HG02623 (cell line): ENCODE data around the gene NAALADL2.
"Not testable (repeated sequence)": the region's sequence is repeated elsewhere in the genome, so short reads cannot be mapped to it uniquely, and the experiment has no call there.

Source experiments
- ATAC-seq: cut with Tn5 transposase; IDR thresholded peaks from one replicate; pipeline ENCODE4 v1.9.1; 2021; ENCODE audit warnings: moderate library complexity; ENCODE audit not compliant: unreplicated experiment

NAALADL2 gene

DNA sequence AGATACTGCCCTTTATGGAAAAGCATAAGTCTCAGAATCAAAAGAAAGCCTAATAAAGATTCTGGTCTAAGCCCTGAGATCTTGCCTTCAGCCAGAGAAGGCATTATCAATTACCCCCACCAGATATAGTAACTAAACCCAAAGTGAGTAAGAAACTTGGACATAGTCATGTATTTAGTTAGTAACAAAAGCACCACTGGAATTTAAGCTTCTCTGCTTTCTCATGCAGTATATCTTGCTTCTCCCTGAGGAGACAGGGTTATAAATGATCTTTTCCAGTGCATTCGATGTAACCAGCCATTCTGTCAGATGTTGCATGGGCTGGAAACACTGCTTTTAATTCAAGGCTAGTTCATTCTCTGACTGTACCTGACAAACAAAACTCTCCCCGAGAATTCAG, 946.7 kb downstream of the NAALADL2 start:
- no peak for ATAC-seq

DNA sequence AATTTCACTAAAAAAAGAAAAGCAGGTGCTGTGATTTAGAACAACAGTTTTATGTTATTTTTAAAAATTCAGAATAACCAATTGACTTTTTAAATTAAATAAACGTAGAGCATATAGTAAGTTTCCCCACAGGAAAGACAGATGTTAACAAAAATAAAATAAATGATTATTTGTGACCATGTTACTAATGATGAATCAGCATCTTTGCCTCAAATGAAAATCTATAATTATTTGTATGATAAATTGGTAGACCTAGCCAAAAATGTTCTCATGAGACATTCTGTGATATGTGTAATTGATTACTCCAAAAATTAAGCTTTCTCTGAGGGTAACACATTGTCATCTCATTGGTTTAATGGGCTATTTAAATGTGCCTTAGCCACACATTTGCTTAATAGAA, 948.0 kb downstream of the NAALADL2 start:
- ATAC-seq = no peak

DNA sequence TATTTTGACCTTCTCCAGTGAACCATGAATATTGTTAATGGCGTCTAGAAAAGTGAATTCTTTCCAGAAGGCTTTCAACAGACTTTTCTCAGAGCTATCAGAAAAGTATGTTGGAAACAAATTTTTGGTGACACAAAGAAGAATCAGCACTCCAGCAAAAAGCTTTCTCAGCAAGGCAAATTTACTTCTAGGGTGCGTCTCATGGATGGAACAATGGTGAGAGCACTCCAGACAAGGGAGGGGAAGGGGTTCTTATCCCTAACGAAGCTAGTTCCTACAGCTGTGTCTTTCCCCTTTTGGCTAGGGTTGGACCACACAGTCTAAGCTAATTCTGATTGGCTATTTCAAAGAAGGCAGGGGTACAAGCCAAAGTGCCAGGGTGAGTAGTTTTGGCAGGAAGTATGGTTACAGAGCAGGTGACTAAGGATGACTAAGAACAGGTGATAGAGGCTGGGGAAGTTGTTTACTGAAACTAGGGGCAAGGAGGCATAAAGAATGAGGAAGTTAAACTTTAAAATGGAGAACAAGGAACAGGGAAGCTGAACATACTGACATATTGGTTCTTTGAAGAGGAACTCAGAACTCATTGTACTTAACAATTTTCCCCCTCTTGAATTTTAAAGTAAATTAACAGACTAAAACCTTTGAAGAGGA, 959.8 kb downstream of the NAALADL2 start:
- ATAC-seq = no peak

GRCh38 chr3:175822766-175823491, 963.8 kb downstream of the NAALADL2 start:
- ATAC-seq = not testable (repeated sequence)

GRCh38 chr3:175825016-175825580, 966.0 kb downstream of the NAALADL2 start:
- ATAC-seq = not testable (repeated sequence)

DNA sequence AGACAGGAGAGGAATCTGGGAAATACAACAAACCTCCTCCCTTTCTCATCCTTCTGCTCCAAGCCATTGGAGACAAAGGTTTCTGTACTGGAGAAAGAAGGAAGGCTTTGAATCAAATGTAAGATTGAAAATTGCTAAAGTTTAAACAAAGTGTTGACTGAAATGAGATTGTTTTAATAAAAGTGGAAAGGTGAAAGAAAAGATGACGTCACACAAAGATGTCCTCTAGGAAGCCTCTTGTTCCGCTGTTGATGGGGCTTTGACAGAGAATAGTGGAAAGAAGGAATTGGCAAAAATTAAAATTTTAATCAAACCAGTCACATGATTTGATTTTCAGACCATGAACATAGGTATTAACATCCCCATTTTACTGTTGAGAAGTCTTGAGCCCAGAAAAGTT, 967.6 kb downstream of the NAALADL2 start:
- ATAC-seq = no peak

GRCh38 chr3:175829809-175830208, 970.7 kb downstream of the NAALADL2 start:
- not testable (repeated sequence) for ATAC-seq

DNA sequence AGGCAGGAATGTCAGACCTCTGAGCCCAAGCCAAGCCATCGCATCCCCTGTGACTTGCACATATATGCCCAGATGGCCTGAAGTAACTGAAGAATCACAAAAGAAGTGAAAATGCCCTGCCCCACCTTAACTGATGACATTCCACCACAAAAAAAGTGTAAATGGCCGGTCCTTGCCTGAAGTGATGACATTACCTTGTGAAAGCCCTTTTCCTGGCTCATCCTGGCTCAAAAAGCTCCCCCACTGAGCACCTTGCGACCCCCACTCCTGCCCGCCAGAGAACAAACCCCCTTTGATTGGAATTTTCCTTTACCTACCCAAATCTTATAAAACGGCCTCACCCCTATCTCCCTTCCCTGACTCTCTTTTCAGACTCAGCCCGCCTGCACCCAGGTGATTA, 976.6 kb downstream of the NAALADL2 start:
- not testable (repeated sequence) for ATAC-seq

- ATAC-seq = no peak
These were observed 977.5 kb downstream of the NAALADL2 start for GRCh38 chr3:175836617-175837016.

DNA sequence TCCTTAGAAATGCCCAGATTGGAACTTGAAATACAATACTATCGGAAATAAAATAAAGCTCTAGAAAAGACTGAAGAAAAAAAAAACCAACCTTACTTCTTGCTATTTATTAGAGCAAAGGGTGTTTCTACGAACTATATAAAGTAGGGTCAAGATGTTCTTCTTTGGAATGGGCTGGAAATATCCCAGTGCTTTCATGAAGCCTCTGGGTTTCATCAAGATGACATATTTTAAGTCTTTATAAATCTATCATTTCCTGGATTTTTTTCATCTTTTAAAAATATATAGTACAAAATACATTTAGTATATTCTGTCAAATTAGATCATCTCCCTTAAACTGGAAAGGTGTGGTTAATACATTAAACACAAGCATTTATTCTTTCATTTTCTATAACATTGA, 978.8 kb downstream of the NAALADL2 start:
- ATAC-seq = no peak

DNA sequence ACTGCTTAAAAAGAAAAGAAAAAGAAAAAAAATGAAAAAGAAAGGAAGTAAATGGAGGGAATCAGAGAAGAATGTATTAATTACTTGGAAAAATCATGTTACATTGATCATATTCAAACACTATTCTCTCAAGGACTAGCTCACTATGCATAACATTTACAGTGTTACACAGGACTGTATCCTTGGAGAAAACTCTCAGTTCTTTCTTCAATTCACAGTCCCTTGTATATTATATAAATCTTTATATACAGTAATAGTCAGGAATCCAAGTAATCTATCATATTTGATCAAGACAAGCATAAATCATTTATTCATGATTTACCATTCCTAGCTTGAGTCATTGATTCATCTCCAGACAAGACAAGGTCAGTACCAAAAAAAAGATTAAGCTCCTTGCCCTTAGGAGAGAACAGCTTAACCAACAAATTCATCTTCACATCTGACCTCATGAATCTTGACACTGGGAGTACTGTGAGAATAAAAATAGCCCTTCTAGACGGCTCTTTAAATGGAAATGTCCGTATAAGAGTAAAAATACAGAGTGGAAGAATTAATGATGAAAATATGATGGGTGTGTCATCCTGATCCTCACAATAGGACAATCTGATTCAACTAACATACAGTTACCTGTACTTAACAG, 980.4 kb downstream of the NAALADL2 start:
- ATAC-seq = no peak

DNA sequence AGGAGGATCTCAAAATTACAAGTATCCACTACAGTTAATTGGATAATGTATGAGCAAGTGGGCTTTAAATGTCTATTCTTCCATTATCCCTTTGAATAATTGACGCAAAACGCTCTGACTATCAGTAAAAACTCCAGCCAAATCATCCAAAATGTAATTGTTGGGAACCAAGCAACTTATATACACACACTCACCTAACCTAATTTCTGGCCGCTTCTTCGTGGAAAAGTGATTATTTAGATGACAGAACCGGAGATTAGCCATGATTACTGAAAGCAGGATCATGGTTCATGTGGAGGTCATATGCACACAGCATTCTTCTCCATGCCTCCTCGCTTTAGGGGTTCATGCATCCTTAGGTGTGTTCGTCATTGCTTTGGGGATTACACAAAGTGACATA, 992.4 kb downstream of the NAALADL2 start:
- ATAC-seq = no peak

DNA sequence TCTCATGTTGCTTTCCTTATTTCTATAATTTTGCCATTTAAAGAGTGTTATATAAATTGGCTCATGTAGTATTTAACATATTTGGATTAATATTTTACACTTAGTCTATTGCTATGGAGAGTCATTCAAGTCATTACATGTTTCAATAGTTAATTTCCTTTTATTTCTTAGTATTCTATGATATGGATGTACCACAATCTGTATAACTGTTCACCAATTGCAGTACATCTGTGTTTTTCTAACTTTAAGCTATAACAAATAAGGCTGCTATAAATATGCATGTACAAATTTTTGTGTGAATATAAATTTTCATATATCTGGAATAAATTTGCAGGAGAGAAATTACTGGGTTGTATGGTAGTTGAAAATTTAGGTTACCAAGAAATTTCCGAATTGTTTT, 993.4 kb downstream of the NAALADL2 start:
- ATAC-seq = no peak

DNA sequence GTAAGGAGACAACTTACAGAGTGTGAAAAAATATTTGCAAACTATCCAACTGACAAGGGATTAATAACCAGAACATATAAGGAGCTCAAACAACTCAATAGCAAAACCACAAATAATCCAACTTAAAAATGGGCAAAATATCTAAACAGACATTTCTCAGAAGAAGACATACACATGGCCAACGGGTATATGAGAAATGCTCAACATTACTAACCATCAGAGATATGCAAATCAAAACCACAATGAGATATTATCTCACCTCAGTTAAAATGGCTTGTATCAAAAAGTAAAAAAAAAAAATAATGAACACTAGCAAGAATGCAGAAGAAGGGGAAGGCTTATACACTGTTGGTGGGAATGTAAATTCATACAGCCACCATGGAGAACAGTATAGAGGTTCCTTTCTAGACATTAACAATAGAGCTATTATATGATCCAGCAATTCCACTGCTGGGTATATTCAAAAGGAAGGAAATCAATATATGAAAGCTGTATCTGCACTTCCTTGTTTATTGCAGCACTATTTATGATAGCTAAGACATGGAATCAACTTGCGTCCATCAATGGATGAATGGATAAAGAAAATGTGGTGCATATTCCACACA, 998.6 kb downstream of the NAALADL2 start:
- ATAC-seq = no peak
